Astrocyte (in vitro differentiated cells and primary cell): ENCODE data around the gene WWTR1.

Source experiments
- CTCF ChIP-seq: IDR thresholded peaks from 2 replicates; pipeline ENCODE4 v1.5.1; 2011; ENCODE audit warnings: low read depth, mild to moderate bottlenecking, inconsistent platforms, low read length, moderate library complexity; ENCODE audit not compliant: insufficient read depth
- EZH2 ChIP-seq: IDR thresholded peaks from 2 replicates; pipeline ENCODE4 v1.6.1; 2012; ENCODE audit warnings: mild to moderate bottlenecking, low read length, inconsistent platforms; ENCODE audit not compliant: insufficient read depth

DNA sequence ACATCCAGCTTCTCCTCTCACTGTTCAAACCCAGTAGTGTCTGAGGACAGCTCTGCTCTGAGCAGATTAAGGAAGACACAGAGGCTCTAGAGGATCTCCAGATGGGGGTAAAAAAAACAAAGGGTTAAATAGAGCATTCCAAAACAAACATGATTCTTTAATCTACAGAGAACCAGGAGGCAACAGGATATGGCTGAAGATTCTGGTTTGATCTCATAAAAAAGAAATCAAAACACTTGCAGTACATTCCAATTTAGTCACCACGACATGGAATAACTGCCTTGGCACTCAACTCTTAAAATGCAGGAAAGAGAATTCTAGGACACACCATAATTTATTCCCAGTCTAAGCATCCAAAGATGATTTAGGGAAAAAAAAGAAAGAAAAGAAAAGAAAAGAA is 151.3 kb downstream of the WWTR1 start:
- TF ChIP-seq CTCF (no peak), EZH2 (no peak)
